K562 (cell line): ENCODE results near the gene KCNH8. TPM values are rescaled to one million over a fixed set of nuclear protein-coding genes. Genes with fewer than 3 reads are reported as not detected.

Experiments used
- ATAC-seq: fragments of 200-7000 bp; cut with Tn5 transposase; 3 replicates; pipeline ENCODE4 v1.9.1; 2020; ENCODE audit warnings: moderate library complexity
- BruUV-seq: library from RNA; stranded (reverse); fragments of 400-500 nt; replicated peaks from 2 replicates; lab custom pipeline; 2021; lab: Mats Ljungman, UMichigan
- CTCF ChIA-PET: fragments of 300-600 bp; formaldehyde crosslinking; extraction: SDS; loops from one replicate; lab custom pipeline; 2021; ENCODE audit warnings: low intra/inter-chr PET ratio; lab: Yijun Ruan, JAX
- POLR2A ChIA-PET: fragments of 300-600, 350-650 bp; sonication (Branson Sonifier 250); formaldehyde crosslinking; extraction: SDS; loops from one replicate; lab custom pipeline; 2021; ENCODE audit warnings: antibody characterized with exemption, inconsistent platforms; lab: Yijun Ruan, JAX
- DNase-seq, 4 experiments: peaks; one replicate each; pipeline versions ENCODE4 v3.0.0 to v3.0.0-alpha.2; 2011 to 2018; ENCODE audit warnings: low spot score in 3 of 4, mixed read lengths in 3 of 4; ENCODE audit errors: extremely low read depth in 1 of 4
- FAIRE-seq: peaks from 2 replicates; lab custom pipeline; 2011; peaks lifted over from hg19 to GRCh38; lab: Jason Lieb, UNC
- H2AFZ ChIP-seq: 2 replicates; pipeline ENCODE4 v1.6.0; 2011; ENCODE audit warnings: low read depth, low read length, control low read depth, inconsistent platforms
- H3K27ac ChIP-seq: fragments of 200-600 bp; 3 replicates; pipeline ENCODE4 v1.8.0; 2011; ENCODE audit warnings: low read depth, mild to moderate bottlenecking, control low read depth, inconsistent platforms, low read length, moderate library complexity, mixed read lengths; ENCODE audit errors: extremely low read depth
- H3K27me3 ChIP-seq, 2 experiments: fragments of 300-600 bp in 1 of 2; 2 replicates in 1 of 2; 3 replicates in 1 of 2; pipeline versions ENCODE4 v1.6.0 to v1.8.0; 2011; ENCODE audit warnings: inconsistent platforms in 2 of 2, low read length in 2 of 2, mild to moderate bottlenecking in 1 of 2, mixed read lengths in 1 of 2, moderate library complexity in 1 of 2; ENCODE audit not compliant: control insufficient read depth in 2 of 2, insufficient read depth in 2 of 2
- H3K36me3 ChIP-seq: fragments of 300-600 bp; 3 replicates; pipeline ENCODE4 v1.8.0; 2011; ENCODE audit warnings: mild to moderate bottlenecking, low read length, inconsistent platforms; ENCODE audit not compliant: control insufficient read depth, insufficient read depth
- H3K4me1 ChIP-seq, 2 experiments: fragments of 200-600 bp in 1 of 2; replicated peaks in 1 of 2; 2 replicates in 1 of 2; 3 replicates in 1 of 2; pipeline versions ENCODE4 v1.5.1 to v1.8.0; 2011; ENCODE audit warnings: inconsistent platforms in 2 of 2, low read length in 2 of 2, mild to moderate bottlenecking in 1 of 2, mixed read lengths in 1 of 2, moderate library complexity in 1 of 2; ENCODE audit not compliant: control insufficient read depth in 2 of 2, insufficient read depth in 2 of 2
- H3K4me2 ChIP-seq: 2 replicates; pipeline ENCODE4 v1.6.1; 2011; ENCODE audit warnings: low read length, control low read depth, inconsistent platforms, mixed read lengths; ENCODE audit not compliant: insufficient read depth
- H3K4me3 ChIP-seq: fragments of 200-600 bp; sonication (generic), shearing (Covaris generic); 2 replicates; pipeline ENCODE4 v1.5.1; 2016; ENCODE audit warnings: control low read depth, inconsistent platforms
- H3K79me2 ChIP-seq: fragments of 200-600 bp; 3 replicates; pipeline ENCODE4 v1.8.0; 2011; ENCODE audit warnings: low read length, inconsistent platforms; ENCODE audit not compliant: control insufficient read depth, insufficient read depth
- H3K9ac ChIP-seq, 2 experiments: 2 replicates each; pipeline versions ENCODE4 v1.6.0 to v1.6.1; 2011; ENCODE audit warnings: low read depth in 2 of 2, low read length in 2 of 2, control low read depth in 1 of 2, inconsistent platforms in 1 of 2, mild to moderate bottlenecking in 1 of 2, mixed read lengths in 1 of 2; ENCODE audit not compliant: insufficient read depth in 1 of 2
- H3K9me1 ChIP-seq: one replicate; pipeline ENCODE4 v1.6.0; 2011; ENCODE audit warnings: inconsistent platforms, mild to moderate bottlenecking, low read length, moderate library complexity; ENCODE audit not compliant: control insufficient read depth, insufficient read depth
- H3K9me3 ChIP-seq: replicated peaks from 2 replicates; pipeline ENCODE4 v1.5.1; 2011; ENCODE audit warnings: low read depth, low read length, inconsistent platforms; ENCODE audit not compliant: control insufficient read depth, insufficient read depth
- H4K20me1 ChIP-seq: replicated peaks from 2 replicates; pipeline ENCODE4 v1.6.1; 2011; ENCODE audit warnings: low read length, inconsistent platforms, mixed read lengths; ENCODE audit not compliant: control insufficient read depth, insufficient read depth
- CEBPG ChIP-seq, 3 experiments: fragments of 200-800 bp in 1 of 3; sonication (Bioruptor generic) in 1 of 3; sonication (generic) in 1 of 3; formaldehyde crosslinking in 1 of 3; IDR thresholded peaks in 2 of 3; conservative IDR thresholded peaks in 1 of 3; 2 replicates each; pipeline versions ENCODE4 v1.6.1 to v1.8.0; 2016 to 2022; ENCODE audit warnings: missing compliant biosample characterization in 2 of 3, missing genetic modification characterization in 2 of 3, mild to moderate bottlenecking in 1 of 3, missing genetic modification reagents in 1 of 3
- DACH1 ChIP-seq: fragments of 450-650 bp; IDR thresholded peaks from 2 replicates; pipeline ENCODE4 v1.6.1; 2018; ENCODE audit not compliant: partially characterized antibody
- ERF ChIP-seq: fragments of 450-650 bp; formaldehyde crosslinking; IDR thresholded peaks from 2 replicates; pipeline ENCODE4 v1.4.0; 2020; ENCODE audit warnings: mild to moderate bottlenecking, mixed read lengths
- HDAC8 ChIP-seq: fragments of 450-650 bp; IDR thresholded peaks from 2 replicates; pipeline ENCODE4 v1.6.1; 2016; ENCODE audit warnings: mild to moderate bottlenecking, missing genetic modification characterization, moderate library complexity, missing compliant biosample characterization
- HNRNPH1 ChIP-seq: fragments of 200-400 bp; formaldehyde crosslinking; optimal IDR thresholded peaks from 2 replicates; pipeline ENCODE3; 2017; ENCODE audit warnings: low read depth, mild to moderate bottlenecking, low read length, moderate library complexity
- KLF13 ChIP-seq: fragments of 450-650 bp; IDR thresholded peaks from 2 replicates; pipeline ENCODE4 v1.6.1; 2016; ENCODE audit warnings: missing genetic modification characterization, low read depth, mild to moderate bottlenecking, missing compliant biosample characterization, moderate library complexity, borderline replicate concordance
- PCBP2 ChIP-seq: fragments of 200-400 bp; formaldehyde crosslinking; IDR thresholded peaks from 2 replicates; pipeline ENCODE4 v1.6.1; 2018; ENCODE audit warnings: low read length, low read depth, mild to moderate bottlenecking, moderate library complexity; ENCODE audit not compliant: poor library complexity, severe bottlenecking
- POLR3A ChIP-seq: IDR thresholded peaks from 2 replicates; pipeline ENCODE4 v1.6.1; 2011; ENCODE audit warnings: borderline replicate concordance, mild to moderate bottlenecking, moderate library complexity; ENCODE audit not compliant: insufficient read length, insufficient read depth; ENCODE audit errors: extremely low read depth
- SAP30 ChIP-seq: fragments of 200-600 bp; sonication (generic); IDR thresholded peaks from 2 replicates; pipeline ENCODE4 v1.6.1; 2012; ENCODE audit warnings: borderline replicate concordance, low read depth, mild to moderate bottlenecking, moderate library complexity, low read length, control low read depth, inconsistent platforms; ENCODE audit not compliant: insufficient read depth, poor library complexity, severe bottlenecking
- SRSF1 ChIP-seq: fragments of 200-400 bp; formaldehyde crosslinking; IDR thresholded peaks from 2 replicates; pipeline ENCODE4 v1.6.1; 2017; ENCODE audit warnings: mild to moderate bottlenecking, low read depth, low read length, moderate library complexity
- TCF7L2 ChIP-seq: fragments of 150-350 bp; IDR thresholded peaks from 2 replicates; pipeline ENCODE4 v1.6.1; 2016; ENCODE audit warnings: low read depth, mild to moderate bottlenecking, low read length, moderate library complexity
- ZBTB1 ChIP-seq: sonication (generic); formaldehyde crosslinking; IDR thresholded peaks from 2 replicates; pipeline ENCODE4 v1.8.1; 2023; ENCODE audit warnings: missing genetic modification reagents, low read depth, mild to moderate bottlenecking, borderline replicate concordance
- ZNF165 ChIP-seq: fragments of 250-450 bp; sonication (Bioruptor Pico); IDR thresholded peaks from 2 replicates; pipeline ENCODE4 v1.4.0; 2020; ENCODE audit warnings: borderline replicate concordance
- WGBS: fragments of 100-300 bp; shearing (Covaris generic); methylation state at CpG from one replicate; pipeline ENCODE4 v1.1.6; 2016; ENCODE audit warnings: low coverage, mixed read lengths; ENCODE audit not compliant: insufficient coverage; ENCODE audit errors: missing lambda C conversion rate; 5-methylcytosine and 5-hydroxymethylcytosine counted together
- in situ Hi-C: fragments of 300-500 bp; cut with MboI; formaldehyde crosslinking; loops from 4 replicates; pipeline ENCODE4 v1.15.0; 2018; ENCODE audit warnings: inconsistent platforms, mixed read lengths
- intact Hi-C: fragments of 100-400 bp; cut with micrococcal nuclease; formaldehyde crosslinking; loops from 2 replicates; pipeline ENCODE4 v1.14.2; 2022
- polyA plus RNA-seq, 8 experiments: library from polyadenylated mRNA; depleted of rRNA in 4 of 8; stranded (reverse) in 5 of 8; unstranded in 3 of 8; fragments of >200 nt; fragmentation: Nextera tagmentation in 2 of 8; fragmentation: Illumina TruSeq in 1 of 8; extraction: Ambion mirVana in 2 of 8; extraction: Trizol in 1 of 8; gene quantifications; 2 replicates each; pipeline versions ENCODE4 v1.2.1 to v1.2.3, GENCODE V29; 2011 to 2014; ENCODE audit warnings: inconsistent platforms in 1 of 8, missing spikeins in 1 of 8
- total RNA-seq, 7 experiments: library from RNA; depleted of rRNA in 6 of 7; stranded (reverse); fragments of >200 nt in 6 of 7; fragmentation: Illumina TruSeq in 2 of 7; extraction: Trizol in 2 of 7; gene quantifications; 2 replicates each; pipeline versions ENCODE4 v1.2.1 to v1.2.3, GENCODE V29; 2011 to 2021; ENCODE audit warnings: low replicate concordance in 1 of 7
- TF ChIP-seq, protein P1 (sequence below), 2 experiments: fragments of 450-650 bp in 1 of 2; IDR thresholded peaks; 2 replicates each; pipeline ENCODE4 v1.6.1; 2011 to 2017; ENCODE audit warnings: low read depth in 2 of 2, antibody characterized with exemption in 1 of 2, borderline replicate concordance in 1 of 2, low read length in 1 of 2, mild to moderate bottlenecking in 1 of 2, mixed read lengths in 1 of 2; ENCODE audit not compliant: control insufficient read depth in 1 of 2
- TF ChIP-seq, protein P2 (sequence below): fragments of 450-650 bp; IDR thresholded peaks from 2 replicates; pipeline ENCODE4 v1.6.1; 2016; ENCODE audit warnings: missing biosample characterization, missing genetic modification characterization
- TF ChIP-seq, protein P3 (sequence below): sonication (generic); formaldehyde crosslinking; IDR thresholded peaks from 2 replicates; pipeline ENCODE4 v1.8.1; 2022; ENCODE audit warnings: missing genetic modification reagents

KCNH8 gene
- total and polyA plus RNA-seq, 9 of the 15 experiments (the other 6 are each of a cell fraction or from before 2014, with no cell fraction given): 0.02 to 0.08 (median 0.04) TPM; not detected in 6

DNA sequence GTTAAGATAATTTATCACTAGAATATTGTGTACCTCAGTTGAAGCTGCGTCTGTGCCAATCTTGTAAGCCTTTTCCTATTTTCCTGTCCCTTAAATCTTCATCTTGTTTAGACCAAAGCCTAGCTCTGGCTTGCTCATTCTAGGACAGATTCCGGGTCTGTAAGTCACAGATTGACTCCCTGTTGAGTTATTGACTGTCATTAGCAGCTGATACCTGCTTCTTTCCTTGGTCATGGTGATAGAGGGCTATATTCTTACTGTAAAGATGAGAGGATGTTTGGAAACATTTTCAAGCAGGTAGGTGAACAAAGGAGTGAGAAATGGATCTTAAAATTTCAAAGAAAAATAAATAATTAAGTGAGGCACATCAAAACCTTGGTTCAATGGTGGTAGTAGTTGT is 200.2 kb downstream of the KCNH8 start:
- no TSS peak for BruUV-seq
- in situ Hi-C loops (no loop called here), intact Hi-C loops (loop anchor here (2.0 kb wide), 1 partner anchor 692 kb away; the partner anchor contains the start of gene KAT2B)
- no peaks in the 10 kb centered on the region for H3K79me2 ChIP-seq
- H3K4me3 ChIP-seq: no peak overlapping the region
- H3K9me1 ChIP-seq: no peaks in the 10 kb centered on the region
- 0% methylated on average over 2 of the region's 2 CpGs for WGBS
- H3K9ac ChIP-seq: no peak overlapping the region
- no peaks in the 10 kb centered on the region for H3K9me3 ChIP-seq
- no peaks in the 10 kb centered on the region for H3K4me1 ChIP-seq
- no peak for DNase-seq
- no peak for FAIRE-seq
- ATAC-seq: no peak
- no peaks in the 10 kb centered on the region for H3K36me3 ChIP-seq
- no peaks in the 10 kb centered on the region for H4K20me1 ChIP-seq
- H3K27me3 ChIP-seq: no peaks in the 10 kb centered on the region
- H2AFZ ChIP-seq: no peak overlapping the region
- ChIA-PET CTCF (interaction anchor here (1.0 kb wide), 1 partner anchor 518 kb away, joined by 3 read pairs; no protein-coding TSS in a partner anchor), POLR2A (no interaction called here)
- no peak overlapping the region for H3K27ac ChIP-seq
- no peak overlapping the region for H3K4me2 ChIP-seq
- TF ChIP-seq, protein P1, sequence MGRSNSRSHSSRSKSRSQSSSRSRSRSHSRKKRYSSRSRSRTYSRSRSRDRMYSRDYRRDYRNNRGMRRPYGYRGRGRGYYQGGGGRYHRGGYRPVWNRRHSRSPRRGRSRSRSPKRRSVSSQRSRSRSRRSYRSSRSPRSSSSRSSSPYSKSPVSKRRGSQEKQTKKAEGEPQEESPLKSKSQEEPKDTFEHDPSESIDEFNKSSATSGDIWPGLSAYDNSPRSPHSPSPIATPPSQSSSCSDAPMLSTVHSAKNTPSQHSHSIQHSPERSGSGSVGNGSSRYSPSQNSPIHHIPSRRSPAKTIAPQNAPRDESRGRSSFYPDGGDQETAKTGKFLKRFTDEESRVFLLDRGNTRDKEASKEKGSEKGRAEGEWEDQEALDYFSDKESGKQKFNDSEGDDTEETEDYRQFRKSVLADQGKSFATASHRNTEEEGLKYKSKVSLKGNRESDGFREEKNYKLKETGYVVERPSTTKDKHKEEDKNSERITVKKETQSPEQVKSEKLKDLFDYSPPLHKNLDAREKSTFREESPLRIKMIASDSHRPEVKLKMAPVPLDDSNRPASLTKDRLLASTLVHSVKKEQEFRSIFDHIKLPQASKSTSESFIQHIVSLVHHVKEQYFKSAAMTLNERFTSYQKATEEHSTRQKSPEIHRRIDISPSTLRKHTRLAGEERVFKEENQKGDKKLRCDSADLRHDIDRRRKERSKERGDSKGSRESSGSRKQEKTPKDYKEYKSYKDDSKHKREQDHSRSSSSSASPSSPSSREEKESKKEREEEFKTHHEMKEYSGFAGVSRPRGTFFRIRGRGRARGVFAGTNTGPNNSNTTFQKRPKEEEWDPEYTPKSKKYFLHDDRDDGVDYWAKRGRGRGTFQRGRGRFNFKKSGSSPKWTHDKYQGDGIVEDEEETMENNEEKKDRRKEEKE (IDR thresholded peaks at IDR 0.05; ENCODE audit: borderline replicate concordance in 1 of 2, control insufficient read depth in 1 of 2, low read depth in 2 of 2, low read length in 1 of 2): no peak
- TF ChIP-seq, protein P2, sequence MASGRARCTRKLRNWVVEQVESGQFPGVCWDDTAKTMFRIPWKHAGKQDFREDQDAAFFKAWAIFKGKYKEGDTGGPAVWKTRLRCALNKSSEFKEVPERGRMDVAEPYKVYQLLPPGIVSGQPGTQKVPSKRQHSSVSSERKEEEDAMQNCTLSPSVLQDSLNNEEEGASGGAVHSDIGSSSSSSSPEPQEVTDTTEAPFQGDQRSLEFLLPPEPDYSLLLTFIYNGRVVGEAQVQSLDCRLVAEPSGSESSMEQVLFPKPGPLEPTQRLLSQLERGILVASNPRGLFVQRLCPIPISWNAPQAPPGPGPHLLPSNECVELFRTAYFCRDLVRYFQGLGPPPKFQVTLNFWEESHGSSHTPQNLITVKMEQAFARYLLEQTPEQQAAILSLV: no peak
- TF ChIP-seq HNRNPH1 (no peak), CEBPG (CRISPR knock-in tag; IDR thresholded peaks at IDR 0.05) (no peak), CEBPG (tag; conservative IDR thresholded peaks at IDR 0.05 in 1 of 2, IDR thresholded peaks at IDR 0.05 in 1 of 2) (no peak), HDAC8 (tag) (no peak), SRSF1 (no peak), TCF7L2 (no peak), KLF13 (no peak), ERF (CRISPR knock-in tag) (no peak), POLR3A (no peak), DACH1 (no peak), ZNF165 (CRISPR knock-in tag) (no peak), PCBP2 (no peak), ZBTB1 (CRISPR knock-in tag) (no peak), SAP30 (no peak)
- TF ChIP-seq, protein P3, sequence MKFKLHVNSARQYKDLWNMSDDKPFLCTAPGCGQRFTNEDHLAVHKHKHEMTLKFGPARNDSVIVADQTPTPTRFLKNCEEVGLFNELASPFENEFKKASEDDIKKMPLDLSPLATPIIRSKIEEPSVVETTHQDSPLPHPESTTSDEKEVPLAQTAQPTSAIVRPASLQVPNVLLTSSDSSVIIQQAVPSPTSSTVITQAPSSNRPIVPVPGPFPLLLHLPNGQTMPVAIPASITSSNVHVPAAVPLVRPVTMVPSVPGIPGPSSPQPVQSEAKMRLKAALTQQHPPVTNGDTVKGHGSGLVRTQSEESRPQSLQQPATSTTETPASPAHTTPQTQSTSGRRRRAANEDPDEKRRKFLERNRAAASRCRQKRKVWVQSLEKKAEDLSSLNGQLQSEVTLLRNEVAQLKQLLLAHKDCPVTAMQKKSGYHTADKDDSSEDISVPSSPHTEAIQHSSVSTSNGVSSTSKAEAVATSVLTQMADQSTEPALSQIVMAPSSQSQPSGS (CRISPR knock-in tag): no peak
